Left kidney (tissue), 2 donors: Measurements from ENCODE around the gene MKX. TPM values are rescaled to one million over a fixed set of nuclear protein-coding genes. Genes with fewer than 3 reads are reported as not detected.

Experiments
- DNase-seq: peaks from one replicate; pipeline ENCODE4 v3.0.0-alpha.2; 2013
- polyA plus RNA-seq: library from polyadenylated mRNA; unstranded; fragments of 120-200 nt; gene quantifications from one replicate; pipeline ENCODE4 v1.2.1, GENCODE V29; 2013; ENCODE audit not compliant: insufficient read length

The MKX gene
- polyA plus RNA-seq, 1 donor, result 0.07 TPM

DNA sequence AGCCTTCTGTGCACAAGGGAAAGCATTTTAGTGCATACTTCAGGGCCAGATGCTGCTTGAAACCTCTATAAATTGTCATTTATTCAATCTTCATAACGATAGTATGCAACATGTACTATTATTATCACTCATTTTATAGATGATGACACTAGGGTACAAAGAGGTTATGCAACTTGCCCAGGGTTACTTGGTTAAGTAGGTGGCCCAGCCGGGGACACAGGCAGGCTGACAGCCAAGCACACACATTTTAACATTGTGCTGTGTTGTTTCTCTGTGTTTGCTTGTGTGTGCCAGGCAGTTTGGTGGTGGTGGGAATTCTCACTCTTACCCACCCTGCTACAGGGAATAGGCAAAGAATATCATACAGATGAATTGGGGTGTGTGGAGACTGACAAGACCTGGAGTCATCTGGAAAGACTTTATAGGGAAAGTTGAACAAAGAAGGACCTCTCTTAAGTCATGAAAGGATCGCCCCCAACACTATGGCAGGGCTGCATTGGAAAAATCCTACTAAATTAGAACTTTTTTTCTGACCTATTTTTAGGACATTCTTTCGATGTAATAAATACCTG, 98.9 kb downstream of the MKX start:
- no peak for DNase-seq

DNA sequence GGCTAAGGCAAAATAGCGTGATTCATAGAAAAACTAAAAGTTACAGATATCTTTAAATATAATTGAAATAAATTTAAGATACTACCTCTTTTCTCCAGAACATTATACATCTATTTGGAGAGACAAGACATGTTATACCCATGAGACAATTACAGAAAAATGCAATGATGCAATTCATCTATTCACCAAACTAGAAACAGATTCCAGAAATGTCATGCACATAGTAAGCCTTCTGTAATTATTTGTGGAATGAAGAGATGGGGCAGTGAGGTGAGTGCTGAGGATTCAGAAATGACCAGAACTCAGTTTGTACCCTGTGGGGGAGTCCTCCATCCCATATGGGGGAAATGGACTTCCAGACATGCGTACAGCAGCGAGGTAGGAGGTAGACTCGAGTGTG, 99.4 kb downstream of the MKX start:
- DNase-seq, result no peak

DNA sequence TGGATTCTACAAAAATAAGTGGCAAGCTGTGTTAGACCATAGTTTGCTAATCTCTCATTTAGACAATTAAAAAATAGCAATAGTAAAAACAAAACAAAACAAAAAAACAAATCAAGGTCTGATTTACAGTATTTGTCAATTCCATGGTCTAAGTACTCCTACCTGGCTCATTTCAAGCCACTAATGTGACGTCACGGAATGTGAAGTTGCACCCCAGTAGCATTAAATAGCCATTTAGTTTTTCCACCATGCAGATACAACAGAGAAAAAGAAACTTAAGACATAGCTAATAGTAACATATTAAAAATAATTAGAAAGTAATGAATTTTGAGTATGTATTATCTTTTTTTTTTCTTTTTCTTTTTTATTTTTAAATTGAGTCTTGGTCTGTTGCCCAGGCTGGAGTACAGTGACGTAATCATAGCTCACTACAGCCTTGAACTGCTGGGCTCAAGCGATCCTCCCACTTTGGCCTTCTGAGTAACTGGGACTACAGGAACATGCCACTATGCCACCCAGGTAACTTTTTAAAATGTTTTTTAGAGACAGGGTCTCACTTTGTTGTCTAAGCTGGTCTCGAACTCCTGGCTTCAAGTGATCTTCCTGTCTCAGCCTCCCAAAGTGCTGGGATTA, 101.2 kb downstream of the MKX start:
- DNase-seq, result no peak

DNA sequence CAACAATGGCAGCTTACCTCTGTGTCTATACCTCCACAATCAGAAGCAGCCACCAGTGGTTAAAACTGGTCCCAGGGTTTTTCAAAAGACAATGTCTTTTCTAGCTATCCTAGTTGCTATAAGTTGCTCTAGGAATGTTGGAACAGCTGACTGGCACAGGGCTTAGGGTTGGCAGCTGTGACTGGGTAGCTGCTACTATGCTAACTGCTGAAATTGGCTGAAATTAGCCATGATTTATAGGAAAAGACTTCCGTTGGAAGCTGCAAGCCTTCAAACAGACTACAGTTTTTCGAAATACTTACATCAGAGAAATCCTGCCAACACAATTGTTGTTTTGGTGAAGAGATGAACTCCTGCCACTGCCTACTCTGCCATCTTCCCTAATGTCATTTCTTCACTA, 102.3 kb downstream of the MKX start:
- no peak for DNase-seq

DNA sequence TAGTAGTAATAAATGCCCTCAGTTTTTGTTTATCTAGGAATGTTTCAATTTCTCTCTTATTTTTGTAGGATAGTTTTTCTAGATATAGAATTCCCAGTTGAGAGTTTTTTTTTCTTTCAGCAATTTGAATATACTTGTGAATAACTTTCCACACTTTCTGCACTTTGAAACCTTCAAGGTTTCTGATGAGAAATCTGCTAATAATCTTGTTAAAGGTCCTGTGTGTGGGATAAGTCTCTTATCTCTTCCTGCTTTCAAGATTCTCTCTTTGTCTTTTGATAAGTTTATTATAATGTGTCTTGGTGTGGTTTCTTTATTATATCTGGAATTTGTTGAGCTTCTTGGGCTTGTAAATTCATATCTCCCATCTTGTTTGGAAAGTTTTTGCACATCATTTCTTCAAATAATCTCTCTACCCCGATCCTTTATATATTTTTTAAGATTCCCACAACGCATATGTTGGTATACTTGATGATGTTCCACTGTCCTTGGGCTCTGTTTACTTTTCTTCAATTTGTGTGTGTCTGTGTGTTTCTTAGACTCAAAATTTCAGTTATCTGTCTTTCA, 103.5 kb downstream of the MKX start:
- no peak for DNase-seq

DNA sequence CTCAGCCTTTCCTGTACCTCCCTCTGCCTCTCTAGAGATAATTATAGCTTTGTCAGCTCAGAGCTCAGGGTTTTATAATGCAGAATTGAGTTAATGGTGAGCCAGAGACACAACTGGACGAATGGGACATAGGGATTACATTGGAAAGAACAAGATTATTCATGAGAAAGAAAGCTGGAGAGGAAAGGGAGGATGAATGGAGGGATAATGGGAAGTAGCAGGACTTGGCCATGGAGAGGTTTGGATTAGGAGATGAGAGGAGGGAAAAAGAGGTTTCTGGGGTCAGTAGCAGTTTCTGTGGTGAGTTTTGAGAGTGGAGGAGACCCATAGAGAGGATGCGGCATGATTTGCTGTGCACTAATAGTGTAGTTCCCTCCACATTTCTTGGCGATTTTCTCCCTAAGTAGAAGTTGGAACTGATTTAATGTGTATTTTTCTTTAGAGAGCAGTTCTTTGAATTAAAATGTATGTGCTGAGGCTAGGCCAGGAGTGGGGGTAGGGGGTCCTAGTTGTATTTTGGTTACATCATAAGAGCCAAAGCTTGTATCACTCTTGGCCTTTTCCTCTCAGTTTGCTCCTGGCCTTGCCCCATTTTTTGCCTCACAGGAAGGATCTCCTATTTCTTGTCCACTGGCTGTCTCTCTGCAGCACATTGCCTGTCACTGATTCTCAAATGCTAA, 107.4 kb downstream of the MKX start:
- DNase-seq, result no peak

DNA sequence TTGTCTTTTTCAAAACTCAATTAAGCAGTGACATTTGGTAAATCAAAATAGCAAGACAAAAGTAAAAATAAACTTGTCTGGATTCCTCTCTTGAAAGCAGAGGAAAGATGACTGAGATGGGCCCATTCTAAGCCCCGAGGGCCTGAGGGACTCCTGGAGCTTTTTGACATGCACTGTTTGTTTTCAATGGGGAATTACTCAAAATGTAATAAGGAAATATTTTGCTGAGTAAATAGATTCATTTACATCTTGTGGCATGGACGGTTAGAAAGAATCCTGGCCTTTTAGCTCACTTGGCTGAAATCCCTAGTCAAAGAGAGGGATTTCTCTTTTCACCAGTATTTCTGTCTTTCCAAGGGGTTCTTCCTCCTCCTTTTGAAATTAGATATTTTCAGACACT, 108.0 kb downstream of the MKX start:
- DNase-seq, result no peak

DNA sequence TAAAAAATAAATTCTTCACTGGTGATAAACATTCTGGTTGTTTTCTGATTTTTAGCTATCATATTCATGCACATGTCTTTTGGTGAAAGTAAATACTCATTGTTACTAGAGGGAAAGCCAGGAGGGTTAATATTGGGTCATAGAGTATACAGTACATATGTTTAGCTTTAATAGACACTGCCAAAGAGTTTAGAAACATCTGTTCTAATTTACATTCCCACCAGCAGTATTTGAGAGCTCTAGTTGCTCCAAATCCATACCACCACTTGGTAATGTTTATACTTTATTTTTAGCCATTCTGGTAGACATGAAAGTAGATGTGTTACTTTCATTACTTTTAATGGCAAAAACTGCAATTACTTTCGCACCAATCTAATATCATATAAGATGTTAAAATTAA, 108.8 kb downstream of the MKX start:
- DNase-seq, result no peak

DNA sequence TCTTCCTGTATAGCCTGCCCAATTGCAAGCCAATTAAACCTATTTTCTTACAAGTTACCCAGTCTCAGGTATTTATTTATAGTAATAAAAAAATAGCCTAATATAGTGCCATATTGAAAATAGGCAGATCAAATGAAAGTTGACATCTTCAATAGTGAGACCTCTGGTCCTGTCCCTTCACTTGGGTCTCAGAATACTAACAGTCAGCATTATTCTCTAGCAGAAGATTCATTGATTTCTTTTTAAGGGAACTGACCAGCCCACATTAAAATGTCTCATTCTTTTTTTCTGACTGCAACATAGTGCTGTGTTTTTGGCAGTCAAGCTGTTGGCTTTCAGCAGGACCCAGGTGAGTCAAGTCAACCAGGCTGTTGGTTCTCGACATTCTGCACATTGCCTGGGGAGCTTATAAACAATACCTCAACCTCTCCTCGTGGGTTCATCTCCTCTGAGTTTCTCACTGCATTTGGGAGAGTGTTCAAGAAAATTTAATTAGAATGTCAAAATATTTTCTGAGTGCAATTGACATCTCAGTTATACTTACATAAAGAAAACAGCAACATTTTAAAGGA, 109.8 kb downstream of the MKX start:
- DNase-seq, result no peak

DNA sequence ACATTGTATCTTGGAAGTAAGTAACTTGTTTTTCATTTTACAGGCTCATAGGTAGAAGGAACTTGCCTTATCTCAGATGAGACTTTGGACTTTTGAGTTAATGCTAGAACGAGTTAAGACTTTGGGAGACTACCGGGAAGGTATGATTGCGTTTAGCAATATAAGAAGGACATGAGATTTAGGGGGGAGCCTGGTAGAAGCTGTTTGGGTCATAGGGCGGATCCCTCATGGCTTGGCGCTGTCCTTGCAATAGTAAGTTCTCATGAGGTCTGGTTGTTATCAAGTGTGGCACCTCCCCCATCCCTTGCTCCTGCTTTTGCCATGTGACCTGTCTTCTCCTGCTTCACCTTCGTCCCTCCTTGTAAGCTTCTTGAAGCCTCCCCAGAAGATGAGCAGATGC, 110.3 kb downstream of the MKX start:
- no peak for DNase-seq

DNA sequence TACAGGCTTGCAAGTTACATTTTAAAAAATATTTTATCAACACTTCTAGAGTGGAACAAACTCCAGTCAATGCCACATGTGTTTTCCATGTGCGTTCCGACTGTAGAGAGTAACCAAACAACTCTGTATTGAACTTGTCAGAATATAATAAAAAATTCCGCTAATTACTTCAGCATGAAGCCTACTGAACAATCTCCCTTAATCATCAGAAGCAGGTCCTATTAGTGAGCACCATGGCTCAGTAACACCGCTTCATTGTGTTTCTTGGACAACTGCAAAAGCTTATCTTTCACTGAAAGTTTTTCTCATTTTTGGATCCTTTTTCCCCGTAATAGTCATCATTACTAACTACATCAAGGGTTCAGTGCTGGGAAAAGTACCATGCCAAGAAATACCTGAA, 117.0 kb downstream of the MKX start:
- no peak for DNase-seq

DNA sequence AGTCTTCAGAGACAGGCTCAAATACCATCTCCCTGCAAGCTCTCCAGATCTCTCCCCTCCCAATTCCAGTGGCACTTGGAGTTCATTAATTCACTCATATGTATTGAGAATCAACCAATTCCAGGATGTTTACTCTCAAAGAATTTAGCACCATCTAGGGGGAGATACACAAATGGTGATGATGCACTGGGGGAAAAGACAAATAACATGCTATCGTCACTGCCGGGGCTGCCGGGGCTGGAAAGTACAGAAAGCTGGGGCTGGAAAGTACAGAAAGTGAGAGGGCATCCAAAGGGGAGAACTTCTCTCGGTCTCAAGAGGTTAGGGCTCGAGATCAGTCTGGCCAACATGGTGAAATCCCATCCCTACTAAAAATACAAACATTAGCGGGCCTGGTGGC, 118.7 kb downstream of the MKX start:
- DNase-seq, result no peak

DNA sequence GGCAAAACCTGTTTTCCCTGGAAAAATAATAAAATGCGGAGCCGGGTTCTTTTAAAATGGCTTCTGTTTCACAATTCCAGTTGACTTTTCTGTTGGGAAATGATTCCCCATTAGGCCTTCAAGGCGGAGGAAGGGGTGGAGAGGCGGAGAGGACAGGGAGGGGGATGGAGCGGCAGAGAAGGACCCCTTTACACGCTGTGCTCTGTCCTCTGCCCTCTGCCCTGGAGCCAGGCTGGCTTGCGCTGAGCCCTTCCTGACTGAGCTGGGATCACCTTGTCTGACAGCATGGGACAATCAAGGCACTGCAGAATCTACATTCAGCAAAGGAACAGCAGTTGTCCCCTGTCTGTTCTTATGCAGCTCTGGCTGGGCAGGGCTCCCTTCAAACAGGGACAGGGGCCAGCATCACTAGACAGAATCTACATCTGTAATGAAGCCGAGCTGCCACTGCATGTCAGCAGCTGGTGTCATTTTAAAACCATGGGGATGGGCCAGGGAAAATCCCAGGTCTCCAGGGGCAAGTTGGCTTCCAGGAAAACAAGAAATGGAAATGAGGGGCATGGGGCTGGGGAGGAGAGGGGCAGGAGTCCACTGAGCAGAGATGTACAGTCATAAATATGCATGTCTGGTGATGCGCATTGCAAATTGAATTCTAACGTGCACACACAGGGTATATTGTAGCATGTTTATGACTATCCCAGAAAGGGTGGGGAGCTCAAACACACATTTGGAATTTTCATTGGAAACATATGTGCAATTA, 120.0 kb downstream of the MKX start:
- DNase-seq, result no peak

DNA sequence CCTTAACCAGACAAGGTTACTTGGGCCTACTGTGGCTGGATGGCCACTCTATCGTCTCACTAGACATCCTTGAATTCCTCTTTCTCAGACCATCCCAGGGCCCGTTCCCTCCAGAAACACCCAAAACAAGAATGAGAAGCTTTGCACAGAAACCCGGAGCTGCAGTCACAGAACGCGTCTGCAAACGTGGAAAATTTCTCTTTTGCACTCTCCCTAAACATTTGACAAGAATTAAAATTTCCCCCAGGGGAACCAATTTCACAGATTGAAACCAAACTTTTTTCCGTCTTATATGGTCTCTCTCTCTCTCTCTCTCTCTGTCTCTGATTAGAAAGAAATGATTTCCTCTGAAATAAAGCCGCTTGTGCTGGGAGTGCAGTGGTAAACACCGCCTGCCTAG, 120.7 kb downstream of the MKX start:
- no peak for DNase-seq

Other genes with a start within 250 kb of the MKX start
- gene RAB18, start 241.5 kb downstream of the MKX start, polyA plus RNA-seq, result 117 TPM